Measurements from ENCODE around the gene C9orf153.

DNA sequence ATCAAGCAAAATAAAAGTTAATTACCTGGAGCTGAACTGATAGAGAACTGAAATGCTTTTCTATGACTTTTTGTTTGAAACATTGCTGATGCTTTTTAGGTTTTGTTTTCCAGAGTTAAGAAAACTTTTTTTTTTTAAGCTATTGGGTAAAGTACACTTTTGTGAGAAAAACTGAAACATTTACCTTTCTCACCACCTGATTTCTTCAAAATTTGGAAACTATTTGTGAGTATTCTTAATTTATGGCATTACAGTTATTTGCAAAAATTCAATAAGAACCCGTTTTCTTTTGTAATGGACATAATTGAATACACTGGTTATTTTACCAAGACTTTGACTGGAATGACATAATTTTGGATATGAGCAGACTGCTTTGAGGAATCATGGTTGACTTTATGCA is 6.6 kb downstream of the C9orf153 start:
- TF ChIP-seq, protein P1, sequence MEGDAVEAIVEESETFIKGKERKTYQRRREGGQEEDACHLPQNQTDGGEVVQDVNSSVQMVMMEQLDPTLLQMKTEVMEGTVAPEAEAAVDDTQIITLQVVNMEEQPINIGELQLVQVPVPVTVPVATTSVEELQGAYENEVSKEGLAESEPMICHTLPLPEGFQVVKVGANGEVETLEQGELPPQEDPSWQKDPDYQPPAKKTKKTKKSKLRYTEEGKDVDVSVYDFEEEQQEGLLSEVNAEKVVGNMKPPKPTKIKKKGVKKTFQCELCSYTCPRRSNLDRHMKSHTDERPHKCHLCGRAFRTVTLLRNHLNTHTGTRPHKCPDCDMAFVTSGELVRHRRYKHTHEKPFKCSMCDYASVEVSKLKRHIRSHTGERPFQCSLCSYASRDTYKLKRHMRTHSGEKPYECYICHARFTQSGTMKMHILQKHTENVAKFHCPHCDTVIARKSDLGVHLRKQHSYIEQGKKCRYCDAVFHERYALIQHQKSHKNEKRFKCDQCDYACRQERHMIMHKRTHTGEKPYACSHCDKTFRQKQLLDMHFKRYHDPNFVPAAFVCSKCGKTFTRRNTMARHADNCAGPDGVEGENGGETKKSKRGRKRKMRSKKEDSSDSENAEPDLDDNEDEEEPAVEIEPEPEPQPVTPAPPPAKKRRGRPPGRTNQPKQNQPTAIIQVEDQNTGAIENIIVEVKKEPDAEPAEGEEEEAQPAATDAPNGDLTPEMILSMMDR (IDR thresholded peaks at IDR 0.05; ENCODE audit: low read depth, low read length): no peak
- TF ChIP-seq MYC (IDR thresholded peaks at IDR 0.05; ENCODE audit: low read depth, low read length): no peak

Measured in NB4 (cell line).